HG02870 (cell line): ENCODE data around the gene PDZD7.

Experiments
- ATAC-seq: cut with Tn5 transposase; IDR thresholded peaks from one replicate; pipeline ENCODE4 v1.9.1; 2021; ENCODE audit warnings: mild to moderate bottlenecking, moderate library complexity; ENCODE audit not compliant: unreplicated experiment

The PDZD7 gene

GRCh38 chr10:101005361-101005760, 25.6 kb downstream of the PDZD7 start:
- no peak for ATAC-seq

- no peak for ATAC-seq
Measured at GRCh38 chr10:101003639-101004206, 27.2 kb downstream of the PDZD7 start.

GRCh38 chr10:101002456-101002855, 28.5 kb downstream of the PDZD7 start:
- ATAC-seq = no peak

GRCh38 chr10:101001659-101002035, 29.3 kb downstream of the PDZD7 start:
- no peak for ATAC-seq

GRCh38 chr10:101000915-101001658, 29.8 kb downstream of the PDZD7 start:
- no peak for ATAC-seq

GRCh38 chr10:101000127-101000914, 30.6 kb downstream of the PDZD7 start:
- no peak for ATAC-seq

GRCh38 chr10:100999742-101000126, 31.2 kb downstream of the PDZD7 start, which contains the start of gene LZTS2:
LZTS2 (plus strand) TSS chr10:100999808; CDS start chr10:101002539, 2,731 bp downstream.
- ATAC-seq = no peak

- peak; percentile 39 for ATAC-seq
Measured at GRCh38 chr10:100998991-100999741, 31.8 kb downstream of the PDZD7 start.

- ATAC-seq = no peak
Measured at GRCh38 chr10:100998183-100998990, 32.5 kb downstream of the PDZD7 start.

- no peak for ATAC-seq
Measured at GRCh38 chr10:100997360-100998182, 33.4 kb downstream of the PDZD7 start.

- no peak for ATAC-seq
Measured at GRCh38 chr10:100996678-100997359, 34.1 kb downstream of the PDZD7 start.

GRCh38 chr10:100995181-100995580, 35.7 kb downstream of the PDZD7 start:
- ATAC-seq = no peak

GRCh38 chr10:100993986-100994708, 36.8 kb downstream of the PDZD7 start:
- ATAC-seq = no peak

GRCh38 chr10:100989088-100989487, 41.8 kb downstream of the PDZD7 start:
- no peak for ATAC-seq

GRCh38 chr10:100988166-100988565, 42.8 kb downstream of the PDZD7 start:
- ATAC-seq = no peak

GRCh38 chr10:100987685-100988049, 43.3 kb downstream of the PDZD7 start:
- no peak for ATAC-seq

GRCh38 chr10:100986952-100987684, 43.8 kb downstream of the PDZD7 start, which contains the start of the genes MRPL43 and TWNK:
MRPL43 (minus strand) TSS chr10:100987497; CDS start chr10:100987443, 54 bp downstream.
TWNK (plus strand) TSS chr10:100987543; CDS start chr10:100988211, 668 bp downstream.
- peak; percentile 74 for ATAC-seq
